ENCODE results near the gene TMEM98. TPM values are rescaled to one million over a fixed set of nuclear protein-coding genes. Genes with fewer than 3 reads are reported as not detected.

TMEM98 gene
- total and polyA plus RNA-seq, 2 of the 4 experiments (the other 2 are of a cell fraction) = 173 to 195 TPM

GRCh38 chr17:32909787-32910369 is 18.1 kb upstream of the TMEM98 start:
- Histone ChIP-seq H2AK5ac (ENCODE audit: low read depth, low read length) (no peak overlapping the region), H3K9ac (ENCODE audit: low read depth, low read length) (no peak overlapping the region), H3K56ac (ENCODE audit: extremely low read depth, insufficient read depth, low read length) (no peak overlapping the region), H4K5ac (ENCODE audit: low read depth, low read length) (peak overlapping the region; percentile 53; the same call in 1 of the 2 replicates), H2AK9ac (replicated peaks; ENCODE audit: low read depth, low read length, poor library complexity) (no peak overlapping the region), H2BK5ac (ENCODE audit: low read depth, low read length, poor library complexity, severe bottlenecking) (no peak overlapping the region), H3K9me3 (ENCODE audit: control insufficient read depth, insufficient read depth, low read length) (no peaks in the 10 kb centered on the region), H3K27me3 (ENCODE audit: control insufficient read depth, insufficient read depth, low read length) (peaks cover 3% of the 10 kb centered on the region; the same call in 1 of the 2 replicates), H3K79me1 (ENCODE audit: low read depth in 1 of 2, low read length in 2 of 2) (no peaks in the 10 kb centered on the region), H2AFZ (replicated peaks; ENCODE audit: low read length, poor library complexity) (peak overlapping the region; percentile 90), H3K9me1 (ENCODE audit: insufficient read depth, low read length) (no peaks in the 10 kb centered on the region; the same call in 1 of the 2 replicates), H3K23ac (ENCODE audit: low read depth, low read length) (no peak overlapping the region), H4K8ac (ENCODE audit: low read depth in 2 of 2, low read length in 2 of 2) (peak overlapping the region in 1 of 2 experiments; percentile 88; a peak in 2 of 4 replicates), H2BK120ac (ENCODE audit: low read depth, low read length) (0 out of 2 replicates have a peak overlapping the region, but pooled peaks have one; percentile 63), H4K20me1 (ENCODE audit: insufficient read depth, low read length) (no peaks in the 10 kb centered on the region), H3K14ac (replicated peaks; ENCODE audit: low read depth, low read length) (no peak overlapping the region), H3K4me3 (ENCODE audit: insufficient read depth, low read depth, low read length) (no peak overlapping the region), H4K91ac (ENCODE audit: insufficient read depth, low read depth, low read length) (0 out of 2 replicates have a peak overlapping the region, but pooled peaks have one; percentile 39), H3K4ac (ENCODE audit: low read depth, low read length) (no peak overlapping the region), H2BK20ac (ENCODE audit: low read depth, low read length) (no peak overlapping the region), H3K18ac (ENCODE audit: low read depth, low read length) (no peak overlapping the region), H3K4me2 (ENCODE audit: low read depth, low read length) (no peak overlapping the region), H3K27ac (ENCODE audit: insufficient read depth, low read length) (no peak overlapping the region), H3K36me3 (ENCODE audit: control insufficient read depth, insufficient read depth, low read length) (no peaks in the 10 kb centered on the region), H2BK15ac (ENCODE audit: low read depth, low read length) (no peak overlapping the region), H3K4me1 (ENCODE audit: control insufficient read depth, insufficient read depth, low read length) (peaks cover 2% of the 10 kb centered on the region; the same call in 1 of the 2 replicates)
- ATAC-seq (ENCODE audit: low read depth) (peak; percentile 84), DNase-seq (peak; percentile 84)
- intact Hi-C loops (cut with micrococcal nuclease) (loop anchor here (1.0 to 2.0 kb wide), 2 partner anchors 33 to 127 kb away; partner anchors contain the start of gene MYO1D), in situ Hi-C loops (cut with MboI; ENCODE audit: low sequenced_read_pairs) (loop anchor here (25.0 kb wide), 1 partner anchor 123 kb away; no protein-coding TSS in a partner anchor), dilution Hi-C loops (cut with HindIII; ENCODE audit: low sequenced_read_pairs, unreplicated experiment) (no loop called here)
- WGBS, 2 experiments (ENCODE audit: extremely low coverage in 2 of 2, insufficient read length in 1 of 2) = no CpG with 5 or more reads among the region's 4 CpGs
- no TSS peak for BruUV-seq (replicated peaks)
- CTCF ChIA-PET = interaction anchor here (0.6 to 1.0 kb wide), 5 partner anchors 32 to 126 kb away, joined by 3 to 6 read pairs (median 5); no protein-coding TSS in a partner anchor
- POLR2A ChIA-PET (ENCODE audit: unreplicated experiment) = interaction anchor here (0.6 kb wide), 1 partner anchor 8 kb away, joined by 3 read pairs; no protein-coding TSS in a partner anchor
- TF ChIP-seq MXI1 (IDR thresholded peaks at IDR 0.05; ENCODE audit: borderline replicate concordance, low read depth, low read length) = no peak
- no peak for TF ChIP-seq POLR2A (IDR thresholded peaks at IDR 0.05; ENCODE audit: low read depth, low read length)
- no peak for TF ChIP-seq MAZ (IDR thresholded peaks at IDR 0.05; ENCODE audit: borderline replicate concordance, low read depth, low read length)
- TF ChIP-seq USF2 (IDR thresholded peaks at IDR 0.05; ENCODE audit: low read depth, low read length) = no peak
- no peak for TF ChIP-seq NFE2L2 (IDR thresholded peaks at IDR 0.05; ENCODE audit: low read depth, low read length)
- TF ChIP-seq RAD21 (IDR thresholded peaks at IDR 0.05; ENCODE audit: low read length) = peak; percentile 69
- peak; percentile 62; the same call in 1 of the 2 replicates for TF ChIP-seq SMC3 (IDR thresholded peaks at IDR 0.05; ENCODE audit: low read depth, low read length)
- TF ChIP-seq RCOR1 (IDR thresholded peaks at IDR 0.05; ENCODE audit: insufficient replicate concordance, low read length) = no peak
- no peak for TF ChIP-seq ELK1 (IDR thresholded peaks at IDR 0.05; ENCODE audit: borderline replicate concordance, low read depth, low read length)
- no peak for TF ChIP-seq BHLHE40 (IDR thresholded peaks at IDR 0.05; ENCODE audit: low read depth, low read length)
- TF ChIP-seq FOS (IDR thresholded peaks at IDR 0.05; ENCODE audit: low read depth, low read length) = no peak
- peak; percentile 42 for TF ChIP-seq MAFK (IDR thresholded peaks at IDR 0.05; ENCODE audit: low read depth, low read length)
- TF ChIP-seq CTCF (conservative IDR thresholded peaks at IDR 0.05; ENCODE audit: low read depth, low read length) = peak; percentile 74
- TF ChIP-seq CHD1 (IDR thresholded peaks at IDR 0.05; ENCODE audit: low read depth, low read length) = no peak
- no peak for TF ChIP-seq CEBPB (IDR thresholded peaks at IDR 0.05; ENCODE audit: low read depth, low read length)

Measured in IMR-90 (cell line).